ENCODE results near the gene SNRPE. TPM values are rescaled to one million over a fixed set of nuclear protein-coding genes. Genes with fewer than 3 reads are reported as not detected.

SNRPE gene
- total RNA-seq, 1 donor from 2014 or later: 57.7 TPM

DNA sequence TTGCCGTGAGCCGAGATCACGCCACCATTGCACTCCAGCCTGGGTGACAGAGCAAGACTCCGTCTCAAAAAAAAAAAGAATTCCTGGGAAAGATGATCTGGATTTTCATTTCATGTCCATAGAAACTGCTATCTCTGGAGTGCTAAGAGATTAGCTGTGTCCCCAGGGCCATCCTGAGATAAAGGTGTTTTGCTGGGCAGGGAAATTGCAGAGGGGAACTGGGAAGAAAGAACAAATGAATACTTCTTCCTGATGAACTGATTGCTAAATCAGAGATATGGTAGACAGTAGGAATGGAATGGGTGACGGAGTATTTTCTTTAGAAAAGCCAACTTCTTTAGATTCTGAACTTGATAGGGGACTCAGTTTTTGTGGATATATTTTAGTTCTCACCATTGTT, 19.2 kb downstream of the SNRPE start:
- no peak for DNase-seq (ENCODE audit: low spot score)

DNA sequence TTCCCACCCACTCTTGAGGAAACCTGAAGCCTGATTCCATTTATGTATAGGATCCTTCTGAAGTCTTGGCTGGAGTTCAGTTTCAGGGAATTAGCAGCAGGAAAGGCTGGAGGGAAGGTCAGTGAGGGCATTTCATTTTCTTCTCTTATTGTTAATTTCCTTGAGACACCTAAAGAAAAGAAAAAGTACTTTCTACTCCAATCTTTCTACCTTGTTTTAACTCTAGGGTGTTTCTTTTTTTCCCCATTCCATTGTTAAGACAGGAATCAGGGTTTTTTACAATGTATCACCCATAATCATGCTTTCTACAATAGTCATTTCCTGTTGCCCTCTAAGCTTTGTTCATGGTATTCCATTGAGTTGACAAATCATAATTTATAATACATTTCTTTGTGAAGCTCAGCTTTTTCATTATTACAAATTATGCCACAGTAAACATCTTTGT, 27.4 kb downstream of the SNRPE start:
- DNase-seq (ENCODE audit: low spot score): no peak

DNA sequence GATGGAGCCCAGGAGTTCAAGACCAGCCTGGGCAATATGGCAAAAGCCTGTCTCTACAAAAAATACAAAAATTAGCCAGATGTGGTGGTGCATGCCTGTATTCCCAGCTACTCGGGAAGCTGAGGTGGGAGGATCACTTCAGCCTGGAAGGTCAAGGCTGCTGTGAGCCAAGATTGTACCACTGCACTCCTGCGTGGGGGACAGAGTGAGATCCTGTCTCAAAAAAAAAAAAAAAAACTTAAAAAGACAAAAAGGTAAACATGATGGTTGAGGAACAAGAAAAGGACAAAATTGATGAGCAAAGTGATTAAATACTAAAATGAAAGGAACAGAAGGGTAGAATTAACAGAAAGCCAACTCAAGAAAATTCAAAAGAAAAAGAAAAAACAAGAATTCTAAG, 30.6 kb downstream of the SNRPE start:
- no peak for DNase-seq (ENCODE audit: low spot score)

DNA sequence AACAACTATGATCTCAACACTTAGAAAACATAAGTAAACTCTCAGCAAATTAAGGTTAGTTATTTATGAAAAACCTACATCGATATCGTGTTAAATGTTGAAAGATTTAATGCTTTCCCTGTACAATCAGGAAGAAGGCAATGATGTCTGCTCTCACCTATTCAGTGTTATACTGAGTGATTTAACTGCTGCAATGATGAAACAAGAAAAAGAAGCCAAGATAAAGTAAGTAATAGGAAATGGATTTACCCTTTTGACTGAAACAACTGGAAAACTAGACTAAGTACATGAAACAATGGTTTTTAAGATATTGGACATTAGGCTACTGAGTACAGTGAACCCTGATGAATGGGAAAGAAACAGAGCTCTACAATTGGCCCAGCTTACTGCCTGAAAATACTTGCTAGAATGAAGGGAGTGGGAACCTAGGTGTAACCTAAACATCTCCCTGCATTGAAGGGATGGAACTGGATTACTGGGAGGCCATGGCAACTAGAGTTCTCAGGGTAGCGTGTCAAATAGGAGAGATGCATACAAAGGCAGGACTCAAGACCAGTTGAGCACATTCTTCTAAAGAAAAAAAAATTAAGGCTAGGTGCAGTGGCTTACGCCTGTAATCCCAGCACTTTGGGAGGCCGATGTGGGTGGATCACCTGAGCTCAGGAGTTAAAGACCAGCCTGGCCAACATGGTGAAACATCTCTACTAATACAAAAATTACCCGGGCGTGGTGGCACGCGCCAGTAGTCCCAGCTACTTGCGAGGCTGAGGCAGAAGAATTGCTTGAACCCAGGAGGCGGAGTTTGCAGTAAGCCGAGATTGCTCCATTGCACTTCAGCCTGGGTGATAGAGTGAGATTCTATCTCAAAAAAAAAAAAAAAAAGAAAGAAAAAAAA, 37.3 kb downstream of the SNRPE start:
- no peak for DNase-seq (ENCODE audit: low spot score)

DNA sequence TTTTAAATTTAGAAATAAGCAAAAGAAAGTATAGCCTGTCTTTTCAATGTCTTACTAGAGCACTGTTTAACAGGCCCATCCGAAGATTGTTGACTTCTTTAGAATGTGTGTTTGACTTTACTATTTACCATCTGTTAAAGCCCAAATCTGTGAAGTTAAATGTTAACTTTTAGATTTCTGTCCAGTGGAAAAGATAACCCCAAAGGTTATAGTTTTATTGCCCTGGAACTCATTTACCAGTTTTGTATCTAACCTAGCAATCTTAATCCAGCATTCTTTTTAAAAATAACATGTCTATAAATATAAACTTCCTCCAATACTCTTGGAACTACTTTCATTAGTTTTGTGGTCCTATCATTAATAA, 37.9 kb downstream of the SNRPE start:
- DNase-seq (ENCODE audit: low spot score): no peak

DNA sequence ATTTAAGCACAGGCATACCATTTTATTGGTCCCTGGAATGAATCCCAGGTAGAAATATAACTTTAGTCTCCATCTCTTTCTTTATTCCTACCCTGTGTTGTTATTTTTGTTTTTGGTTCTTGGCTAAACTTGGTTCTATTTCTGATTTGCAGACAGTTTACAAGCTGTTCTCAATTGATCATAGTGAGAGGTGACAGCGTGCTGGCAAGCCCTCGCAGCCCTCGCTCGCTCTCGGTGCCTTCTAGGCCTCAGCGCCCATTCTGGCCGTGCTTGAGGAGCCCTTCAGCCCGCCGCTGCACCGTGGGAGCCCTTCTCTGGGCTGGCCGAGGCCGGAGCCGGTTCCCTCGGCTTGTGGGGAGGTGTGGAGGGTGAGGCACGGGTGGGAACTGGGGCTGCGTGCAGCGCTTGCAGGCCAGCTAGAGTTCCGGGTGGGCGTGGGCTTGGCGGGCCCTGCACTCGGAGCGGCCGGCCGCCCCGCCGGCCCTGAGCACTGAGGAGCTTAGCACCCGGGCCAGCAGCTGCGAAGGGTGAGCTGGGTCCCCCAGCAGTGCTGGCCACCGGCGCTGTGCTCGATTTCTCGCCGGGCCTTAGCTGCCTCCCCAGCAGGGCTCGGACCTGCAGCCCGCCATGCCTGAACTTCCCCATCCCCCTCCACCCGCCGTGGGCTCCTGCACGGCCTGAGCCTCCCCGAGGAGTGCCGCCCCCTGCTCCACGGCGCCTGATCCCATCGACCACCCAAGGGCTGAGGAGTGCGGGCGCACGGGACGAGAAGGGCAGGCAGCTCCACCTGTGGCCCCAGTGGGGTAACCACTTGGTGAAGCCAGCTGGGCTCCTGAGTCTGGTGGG, 38.7 kb downstream of the SNRPE start:
- no peak for DNase-seq (ENCODE audit: low spot score)

DNA sequence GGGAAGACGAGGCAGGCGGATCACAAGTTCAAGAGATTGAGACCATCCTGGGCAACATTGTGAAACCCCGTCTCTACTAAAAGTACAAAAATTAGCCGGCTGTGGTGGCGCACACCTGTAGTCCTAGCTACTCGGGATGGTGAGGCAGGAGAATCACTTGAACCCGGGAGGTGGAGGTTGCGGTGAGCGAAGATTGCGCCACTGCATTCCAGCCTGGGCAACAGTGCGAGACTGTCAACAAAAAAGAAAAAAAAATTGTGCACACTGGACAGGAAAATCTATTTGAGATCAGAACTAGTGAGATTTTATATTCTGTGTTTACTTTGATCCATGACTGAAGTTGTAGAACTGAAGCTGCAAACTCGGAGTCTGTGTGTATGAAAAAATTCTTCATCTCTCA, 40.2 kb downstream of the SNRPE start:
- DNase-seq (ENCODE audit: low spot score): no peak

DNA sequence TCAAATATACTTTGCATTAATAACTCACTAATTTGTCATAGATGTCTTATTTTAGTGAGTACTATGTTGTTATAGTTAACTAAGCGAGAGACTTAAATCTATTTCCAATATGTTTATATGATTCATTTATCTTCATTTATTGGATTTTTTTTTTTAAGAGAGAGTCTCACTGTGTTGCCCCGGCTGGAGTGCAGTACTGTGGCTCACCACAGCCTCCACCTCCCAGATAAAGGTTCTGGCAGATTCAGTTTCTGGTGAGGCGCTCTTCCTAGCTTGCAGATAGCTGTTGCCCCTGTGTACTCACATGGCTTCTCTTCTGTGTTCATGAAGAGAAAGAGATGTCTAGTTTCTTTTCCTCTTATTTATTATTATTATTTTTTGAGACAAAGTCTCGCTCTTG, 43.9 kb downstream of the SNRPE start:
- no peak for DNase-seq (ENCODE audit: low spot score)

DNA sequence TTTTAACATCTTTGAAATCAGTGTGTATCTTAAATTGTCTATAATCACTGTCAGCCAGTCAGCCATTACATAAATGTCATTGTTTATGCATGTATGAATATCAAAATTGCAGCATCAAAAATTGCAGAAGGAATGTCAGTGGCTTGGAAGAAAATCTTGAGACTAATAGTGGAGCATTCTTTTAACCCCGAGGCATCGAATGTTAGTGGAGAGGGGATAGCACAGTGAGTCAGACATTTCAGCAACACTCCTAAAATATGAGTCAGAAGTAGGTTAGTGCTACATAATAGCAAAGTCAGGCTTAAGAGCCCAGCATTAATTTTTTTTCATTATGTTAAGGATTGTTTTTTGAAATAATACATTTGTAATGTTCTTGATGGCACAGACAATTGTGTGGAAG, 45.5 kb downstream of the SNRPE start:
- no peak for DNase-seq (ENCODE audit: low spot score)

DNA sequence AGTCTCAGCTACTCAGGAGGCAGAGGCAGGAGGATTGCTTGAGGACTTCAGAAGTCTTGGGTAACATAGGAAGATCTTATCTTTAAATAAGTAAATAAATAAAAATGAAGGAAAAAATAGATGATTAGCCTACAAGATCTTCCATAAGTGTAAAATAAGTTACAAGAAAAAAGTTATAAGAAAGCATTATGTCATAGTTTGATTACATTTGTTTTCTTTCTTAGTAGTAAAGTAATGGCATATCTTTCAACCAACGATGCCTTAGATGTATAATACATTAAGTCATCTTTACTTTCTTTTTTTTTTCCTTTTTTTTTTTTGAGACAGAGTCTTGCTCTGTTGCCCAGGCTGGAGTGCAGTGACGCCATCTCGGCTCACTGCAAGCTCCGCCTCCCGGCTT, 46.5 kb downstream of the SNRPE start:
- no peak for DNase-seq (ENCODE audit: low spot score)

DNA sequence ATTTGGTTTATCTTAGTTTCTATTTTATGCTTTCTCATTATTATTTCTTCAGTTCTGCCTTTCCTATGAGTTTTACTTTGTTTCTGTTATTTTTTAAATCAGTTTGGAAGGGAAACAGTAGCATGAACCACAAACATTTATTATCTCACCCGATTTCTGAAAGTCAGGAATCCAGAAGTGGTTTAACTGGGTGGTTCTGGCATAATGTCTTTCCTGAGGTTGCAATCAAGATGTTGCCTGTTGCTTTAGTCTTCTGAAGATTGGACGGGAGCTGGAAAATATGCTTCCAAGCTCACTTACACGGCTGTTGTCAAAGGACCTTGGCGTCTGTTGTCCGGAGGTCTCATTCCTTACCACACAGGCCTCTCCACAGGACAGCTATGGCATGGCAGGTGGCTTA, 50.4 kb downstream of the SNRPE start:
- DNase-seq (ENCODE audit: low spot score): no peak

DNA sequence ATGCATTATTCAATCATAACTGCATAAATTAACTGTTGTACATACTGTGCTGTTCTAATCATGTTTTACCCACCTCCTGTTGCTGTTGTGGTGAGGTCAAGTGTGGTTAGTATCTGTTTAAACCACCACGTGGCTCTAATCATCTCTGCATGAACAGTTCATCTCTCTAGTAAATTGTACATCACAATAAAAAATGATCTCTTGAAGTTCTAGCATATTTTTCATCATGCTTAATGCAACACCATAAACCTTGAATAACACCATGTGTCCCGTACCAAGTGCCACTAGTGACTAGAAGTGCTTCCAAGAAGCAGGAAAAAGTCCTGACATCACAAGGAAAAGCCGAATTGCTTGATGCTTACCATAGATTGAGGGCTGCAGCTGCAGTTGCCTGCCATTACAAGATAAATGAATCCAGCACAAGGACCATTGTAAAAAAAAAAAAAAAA, 51.7 kb downstream of the SNRPE start:
- no peak for DNase-seq (ENCODE audit: low spot score)

DNA sequence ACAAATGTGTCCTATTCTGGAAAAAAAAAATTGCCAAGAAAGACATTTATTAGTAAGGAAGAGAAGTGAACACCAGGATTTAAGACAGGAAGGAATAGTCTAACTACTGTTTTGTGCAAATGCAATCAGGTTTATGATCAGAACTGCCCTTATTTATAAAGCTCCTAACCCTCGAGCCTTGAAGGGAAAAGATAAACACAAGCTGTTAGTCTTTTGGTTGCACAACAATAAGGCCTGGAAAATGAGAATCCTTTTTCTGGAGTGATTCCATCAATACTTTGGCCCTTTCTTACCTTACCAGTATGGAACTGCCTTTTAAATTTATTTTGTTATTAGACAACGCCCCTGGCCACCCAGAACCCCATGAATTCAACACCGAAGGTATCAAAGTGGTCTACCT, 52.9 kb downstream of the SNRPE start:
- no peak for DNase-seq (ENCODE audit: low spot score)

DNA sequence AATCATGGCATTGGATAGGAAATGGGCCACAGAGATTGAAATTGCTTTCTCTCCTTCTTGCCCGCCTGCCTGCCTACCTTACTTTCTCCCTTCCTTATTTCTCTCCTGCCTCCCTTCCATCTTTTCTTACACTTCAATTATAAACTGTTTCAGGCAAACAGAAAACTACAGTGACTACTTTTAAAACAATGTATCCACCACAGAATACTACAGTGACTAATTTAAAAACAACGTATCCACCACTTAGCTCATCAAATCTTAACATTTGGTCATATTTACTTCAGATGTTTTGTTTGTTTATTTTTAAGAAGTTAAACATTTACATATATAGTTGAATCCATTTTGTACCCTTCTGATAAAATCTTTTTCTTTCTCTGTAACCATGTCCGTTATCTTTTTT, 54.4 kb downstream of the SNRPE start:
- DNase-seq (ENCODE audit: low spot score): no peak

DNA sequence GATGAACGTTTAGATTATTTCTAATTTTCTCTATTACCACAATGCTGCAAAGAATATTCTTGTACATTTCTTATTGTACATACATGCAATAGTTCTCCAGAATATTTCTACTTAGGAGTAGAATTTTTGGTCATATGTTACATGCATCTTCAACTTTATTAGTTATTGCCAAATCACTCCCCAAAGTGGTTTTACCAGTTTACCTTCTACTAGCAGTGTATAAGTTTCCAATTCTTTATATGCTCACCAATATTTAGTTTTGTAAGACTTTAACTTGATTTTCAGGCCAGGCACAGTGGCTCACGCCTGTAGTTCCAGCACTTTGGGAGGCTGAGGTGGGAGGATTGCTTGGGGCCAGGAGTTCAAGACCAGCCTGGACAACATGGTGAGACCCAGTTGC, 55.4 kb downstream of the SNRPE start:
- no peak for DNase-seq (ENCODE audit: low spot score)

Other genes with a start within 250 kb of the SNRPE start
- 107 TPM for gene ATP2B4, start 234.8 kb upstream of the SNRPE start, total RNA-seq
- 1.9 TPM for gene LAX1, start 96.4 kb upstream of the SNRPE start, total RNA-seq
- 35.1 TPM for gene ZBED6, start 66.0 kb upstream of the SNRPE start, total RNA-seq
- 70.1 TPM for gene ZC3H11A, start 66.0 kb upstream of the SNRPE start, total RNA-seq
- gene SOX13, start 211.5 kb downstream of the SNRPE start, total RNA-seq: 76.3 TPM